ENCODE results near the gene ARMC10. TPM values are rescaled to one million over a fixed set of nuclear protein-coding genes. Genes with fewer than 3 reads are reported as not detected.

ARMC10 gene
- polyA plus RNA-seq, 1 donor from 2014 or later, result 28.8 TPM

DNA sequence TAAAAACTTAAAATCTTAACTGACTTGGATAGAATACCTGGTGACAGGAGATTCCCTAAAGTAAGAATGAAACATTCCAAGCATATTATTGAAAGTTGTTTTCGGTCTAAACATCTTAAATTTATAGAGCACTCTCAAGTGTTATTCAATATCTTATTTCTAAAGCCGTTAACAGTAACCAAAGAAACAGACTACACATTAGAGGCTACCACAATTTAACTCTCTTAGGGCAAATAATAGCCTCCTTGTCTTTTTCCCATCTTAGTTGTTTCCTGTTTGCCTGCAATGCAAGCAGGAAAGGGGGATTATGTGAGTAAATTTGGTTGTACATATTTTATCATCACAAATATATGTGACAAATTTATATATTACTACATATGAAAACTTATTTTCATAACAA is 42.5 kb downstream of the ARMC10 start:
- Histone ChIP-seq H3K27me3 (ENCODE audit: insufficient read depth, low read depth, low read length) (no peaks in the 10 kb centered on the region), H3K9me3 (ENCODE audit: low read length) (no peaks in the 10 kb centered on the region), H3F3A (ENCODE audit: insufficient read depth, low read length, poor library complexity, severe bottlenecking) (no peaks in the 10 kb centered on the region), H3K4me3 (ENCODE audit: low read length) (no peak overlapping the region), H3K4me2 (ENCODE audit: low read length) (no peak overlapping the region), H3K79me2 (replicated peaks; ENCODE audit: insufficient read depth, low read length) (no peaks in the 10 kb centered on the region), H3K9ac (ENCODE audit: low read length) (no peak overlapping the region), H3K36me3 (ENCODE audit: insufficient read depth, low read length) (peaks cover 8% of the 10 kb centered on the region), H3K27ac (ENCODE audit: low read length) (no peak overlapping the region), H4K20me1 (ENCODE audit: insufficient read depth) (no peaks in the 10 kb centered on the region), H2AFZ (ENCODE audit: low read depth, low read length) (no peak overlapping the region), H3K9me2 (ENCODE audit: insufficient read depth, low read length) (no peaks in the 10 kb centered on the region)
- TF ChIP-seq TAF1 (IDR thresholded peaks at IDR 0.05; ENCODE audit: low read depth), result no peak
- TF ChIP-seq EZH2 (IDR thresholded peaks at IDR 0.05; ENCODE audit: borderline replicate concordance, insufficient read depth, low read length, poor library complexity, severe bottlenecking), result no peak
- TF ChIP-seq RAD21 (conservative IDR thresholded peaks at IDR 0.05), result no peak
- TF ChIP-seq EP300 (conservative IDR thresholded peaks at IDR 0.05; ENCODE audit: poor library complexity, severe bottlenecking), result no peak
- TF ChIP-seq, protein P1, sequence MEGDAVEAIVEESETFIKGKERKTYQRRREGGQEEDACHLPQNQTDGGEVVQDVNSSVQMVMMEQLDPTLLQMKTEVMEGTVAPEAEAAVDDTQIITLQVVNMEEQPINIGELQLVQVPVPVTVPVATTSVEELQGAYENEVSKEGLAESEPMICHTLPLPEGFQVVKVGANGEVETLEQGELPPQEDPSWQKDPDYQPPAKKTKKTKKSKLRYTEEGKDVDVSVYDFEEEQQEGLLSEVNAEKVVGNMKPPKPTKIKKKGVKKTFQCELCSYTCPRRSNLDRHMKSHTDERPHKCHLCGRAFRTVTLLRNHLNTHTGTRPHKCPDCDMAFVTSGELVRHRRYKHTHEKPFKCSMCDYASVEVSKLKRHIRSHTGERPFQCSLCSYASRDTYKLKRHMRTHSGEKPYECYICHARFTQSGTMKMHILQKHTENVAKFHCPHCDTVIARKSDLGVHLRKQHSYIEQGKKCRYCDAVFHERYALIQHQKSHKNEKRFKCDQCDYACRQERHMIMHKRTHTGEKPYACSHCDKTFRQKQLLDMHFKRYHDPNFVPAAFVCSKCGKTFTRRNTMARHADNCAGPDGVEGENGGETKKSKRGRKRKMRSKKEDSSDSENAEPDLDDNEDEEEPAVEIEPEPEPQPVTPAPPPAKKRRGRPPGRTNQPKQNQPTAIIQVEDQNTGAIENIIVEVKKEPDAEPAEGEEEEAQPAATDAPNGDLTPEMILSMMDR (IDR thresholded peaks at IDR 0.05; ENCODE audit: poor library complexity, severe bottlenecking), result no peak
- no peak for TF ChIP-seq MXI1 (conservative IDR thresholded peaks at IDR 0.05; ENCODE audit: poor library complexity, severe bottlenecking)
- TF ChIP-seq SMC3 (conservative IDR thresholded peaks at IDR 0.05; ENCODE audit: poor library complexity), result no peak
- TF ChIP-seq, protein P2, sequence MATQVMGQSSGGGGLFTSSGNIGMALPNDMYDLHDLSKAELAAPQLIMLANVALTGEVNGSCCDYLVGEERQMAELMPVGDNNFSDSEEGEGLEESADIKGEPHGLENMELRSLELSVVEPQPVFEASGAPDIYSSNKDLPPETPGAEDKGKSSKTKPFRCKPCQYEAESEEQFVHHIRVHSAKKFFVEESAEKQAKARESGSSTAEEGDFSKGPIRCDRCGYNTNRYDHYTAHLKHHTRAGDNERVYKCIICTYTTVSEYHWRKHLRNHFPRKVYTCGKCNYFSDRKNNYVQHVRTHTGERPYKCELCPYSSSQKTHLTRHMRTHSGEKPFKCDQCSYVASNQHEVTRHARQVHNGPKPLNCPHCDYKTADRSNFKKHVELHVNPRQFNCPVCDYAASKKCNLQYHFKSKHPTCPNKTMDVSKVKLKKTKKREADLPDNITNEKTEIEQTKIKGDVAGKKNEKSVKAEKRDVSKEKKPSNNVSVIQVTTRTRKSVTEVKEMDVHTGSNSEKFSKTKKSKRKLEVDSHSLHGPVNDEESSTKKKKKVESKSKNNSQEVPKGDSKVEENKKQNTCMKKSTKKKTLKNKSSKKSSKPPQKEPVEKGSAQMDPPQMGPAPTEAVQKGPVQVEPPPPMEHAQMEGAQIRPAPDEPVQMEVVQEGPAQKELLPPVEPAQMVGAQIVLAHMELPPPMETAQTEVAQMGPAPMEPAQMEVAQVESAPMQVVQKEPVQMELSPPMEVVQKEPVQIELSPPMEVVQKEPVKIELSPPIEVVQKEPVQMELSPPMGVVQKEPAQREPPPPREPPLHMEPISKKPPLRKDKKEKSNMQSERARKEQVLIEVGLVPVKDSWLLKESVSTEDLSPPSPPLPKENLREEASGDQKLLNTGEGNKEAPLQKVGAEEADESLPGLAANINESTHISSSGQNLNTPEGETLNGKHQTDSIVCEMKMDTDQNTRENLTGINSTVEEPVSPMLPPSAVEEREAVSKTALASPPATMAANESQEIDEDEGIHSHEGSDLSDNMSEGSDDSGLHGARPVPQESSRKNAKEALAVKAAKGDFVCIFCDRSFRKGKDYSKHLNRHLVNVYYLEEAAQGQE (IDR thresholded peaks at IDR 0.05; ENCODE audit: borderline replicate concordance), result no peak
- TF ChIP-seq POLR2AphosphoS5 (IDR thresholded peaks at IDR 0.05), result no peak

DNA sequence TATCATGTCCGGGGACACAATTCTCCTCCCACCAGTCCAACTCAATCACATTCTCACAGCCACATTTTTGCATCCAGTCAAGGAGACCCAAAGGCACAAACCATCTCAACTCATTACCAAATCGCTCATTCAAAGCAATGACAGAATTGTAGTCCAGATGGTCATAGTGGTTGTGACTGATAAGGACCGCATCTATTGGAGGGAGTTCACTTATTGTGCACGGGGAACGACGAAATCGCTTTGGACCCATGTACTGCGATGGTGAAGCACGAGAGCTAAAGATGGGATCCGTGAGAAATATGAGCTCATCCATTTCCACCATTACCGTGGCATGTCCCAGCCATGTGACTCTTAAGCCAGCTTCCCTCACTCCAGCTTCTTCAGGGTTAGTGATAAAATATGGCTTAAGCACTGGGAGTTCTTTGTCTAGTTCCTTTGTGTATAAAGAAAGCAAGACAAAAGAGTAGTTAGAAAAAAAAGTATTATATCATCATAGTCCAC is 44.9 kb downstream of the ARMC10 start:
- H4K20me1 ChIP-seq (ENCODE audit: insufficient read depth), result no peaks in the 10 kb centered on the region
- peaks cover 8% of the 10 kb centered on the region for H3K36me3 ChIP-seq (ENCODE audit: insufficient read depth, low read length)
- H3K4me3 ChIP-seq (ENCODE audit: low read length), result no peak overlapping the region
- no peaks in the 10 kb centered on the region for H3K9me3 ChIP-seq (ENCODE audit: low read length)
- TF ChIP-seq SMC3 (conservative IDR thresholded peaks at IDR 0.05; ENCODE audit: poor library complexity) (no peak), MXI1 (conservative IDR thresholded peaks at IDR 0.05; ENCODE audit: poor library complexity, severe bottlenecking) (no peak), EP300 (conservative IDR thresholded peaks at IDR 0.05; ENCODE audit: poor library complexity, severe bottlenecking) (no peak), POLR2AphosphoS5 (IDR thresholded peaks at IDR 0.05) (no peak), RAD21 (conservative IDR thresholded peaks at IDR 0.05) (no peak), EZH2 (IDR thresholded peaks at IDR 0.05; ENCODE audit: borderline replicate concordance, insufficient read depth, low read length, poor library complexity, severe bottlenecking) (no peak), TAF1 (IDR thresholded peaks at IDR 0.05; ENCODE audit: low read depth) (no peak)
- TF ChIP-seq, protein P1 (IDR thresholded peaks at IDR 0.05; ENCODE audit: poor library complexity, severe bottlenecking), result no peak
- TF ChIP-seq, protein P2 (IDR thresholded peaks at IDR 0.05; ENCODE audit: borderline replicate concordance), result no peak
- H3K9ac ChIP-seq (ENCODE audit: low read length), result no peak overlapping the region
- H3K9me2 ChIP-seq (ENCODE audit: insufficient read depth, low read length), result no peaks in the 10 kb centered on the region
- no peaks in the 10 kb centered on the region for H3K79me2 ChIP-seq (replicated peaks; ENCODE audit: insufficient read depth, low read length)
- no peak overlapping the region for H2AFZ ChIP-seq (ENCODE audit: low read depth, low read length)
- no peak overlapping the region for H3K4me2 ChIP-seq (ENCODE audit: low read length)
- H3K27ac ChIP-seq (ENCODE audit: low read length), result no peak overlapping the region
- no peaks in the 10 kb centered on the region for H3K27me3 ChIP-seq (ENCODE audit: insufficient read depth, low read depth, low read length)
- no peaks in the 10 kb centered on the region for H3F3A ChIP-seq (ENCODE audit: insufficient read depth, low read length, poor library complexity, severe bottlenecking)
